Neural progenitor cell (in vitro differentiated cells): Measurements from ENCODE around the gene DEFB119. TPM values are rescaled to one million over a fixed set of nuclear protein-coding genes. Genes with fewer than 3 reads are reported as not detected.

Experiments used
- DNase-seq: peaks from one replicate; pipeline ENCODE4 v3.0.0-alpha.2; 2016; ENCODE audit warnings: low spot score
- H2AFZ ChIP-seq: fragments of 200-600 bp; sonication (generic); replicated peaks from 2 replicates; pipeline ENCODE4 v1.6.1; 2016; ENCODE audit warnings: antibody characterized with exemption
- H3F3A ChIP-seq: fragments of 200-600 bp; sonication (generic); 2 replicates; pipeline ENCODE4 v1.6.1; 2016; ENCODE audit warnings: antibody characterized with exemption, low read depth
- H3K27ac ChIP-seq: fragments of 200-600 bp; sonication (generic); 2 replicates; pipeline ENCODE4 v1.5.1; 2016; ENCODE audit warnings: mild to moderate bottlenecking
- H3K27me3 ChIP-seq: fragments of 200-600 bp; sonication (generic); 2 replicates; pipeline ENCODE4 v1.6.1; 2016; ENCODE audit warnings: mild to moderate bottlenecking, moderate library complexity
- H3K36me3 ChIP-seq: fragments of 200-600 bp; sonication (generic); 2 replicates; pipeline ENCODE4 v1.5.1; 2016
- H3K4me1 ChIP-seq: fragments of 200-600 bp; sonication (generic); 2 replicates; pipeline ENCODE4 v1.6.1; 2016; ENCODE audit warnings: mixed run types
- H3K4me2 ChIP-seq: fragments of 200-600 bp; sonication (generic); 2 replicates; pipeline ENCODE4 v1.6.1; 2016
- H3K4me3 ChIP-seq: fragments of 200-600 bp; sonication (generic); 2 replicates; pipeline ENCODE4 v1.5.1; 2016
- H3K79me2 ChIP-seq: fragments of 200-600 bp; sonication (generic); 2 replicates; pipeline ENCODE4 v1.6.1; 2016; ENCODE audit warnings: low read depth
- H3K9ac ChIP-seq: fragments of 200-600 bp; sonication (generic); 2 replicates; pipeline ENCODE4 v1.6.1; 2016
- H3K9me3 ChIP-seq: fragments of 200-600 bp; sonication (generic); 2 replicates; pipeline ENCODE4 v1.5.1; 2016; ENCODE audit warnings: low read depth
- H4K20me1 ChIP-seq: fragments of 200-600 bp; sonication (generic); 2 replicates; pipeline ENCODE4 v1.6.1; 2016; ENCODE audit warnings: low read depth
- H3K27ac Mint-ChIP-seq: 3 replicates; pipeline ENCODE4 v1.8.0; 2021; ENCODE audit warnings: mixed read lengths
- H3K27me3 Mint-ChIP-seq: 2 replicates; pipeline ENCODE4 v1.8.0; 2022; ENCODE audit warnings: low read depth, mild to moderate bottlenecking, inconsistent platforms, moderate library complexity, mixed read lengths; ENCODE audit not compliant: insufficient read depth
- H3K36me3 Mint-ChIP-seq: 3 replicates; pipeline ENCODE4 v1.8.0; 2021; ENCODE audit warnings: mixed read lengths
- H3K4me1 Mint-ChIP-seq: 3 replicates; pipeline ENCODE4 v1.8.0; 2021; ENCODE audit warnings: mixed read lengths
- H3K4me3 Mint-ChIP-seq: 3 replicates; pipeline ENCODE4 v1.8.0; 2021; ENCODE audit warnings: mild to moderate bottlenecking, moderate library complexity, mixed read lengths
- H3K9me3 Mint-ChIP-seq: 3 replicates; pipeline ENCODE4 v1.8.0; 2020; ENCODE audit warnings: mixed read lengths
- CTCF ChIP-seq: fragments of 200-600 bp; sonication (generic); IDR thresholded peaks from 2 replicates; pipeline ENCODE4 v1.5.1; 2017; ENCODE audit warnings: antibody characterized with exemption, mild to moderate bottlenecking
- EZH2 ChIP-seq: fragments of 200-600 bp; sonication (generic); IDR thresholded peaks from 2 replicates; pipeline ENCODE4 v1.6.1; 2017; ENCODE audit warnings: antibody characterized with exemption, mild to moderate bottlenecking, moderate library complexity
- EZH2phosphoT487 ChIP-seq: fragments of 200-600 bp; sonication (generic); IDR thresholded peaks from 2 replicates; pipeline ENCODE4 v1.6.1; 2017; ENCODE audit warnings: antibody characterized with exemption
- small RNA-seq: library from RNA; depleted of rRNA; stranded (forward); fragments of <200 nt; gene quantifications from one replicate; pipeline ENCODE3, GENCODE V24; 2015
- total RNA-seq: library from RNA; depleted of rRNA; stranded (reverse); fragments of >200 nt; gene quantifications from 2 replicates; pipeline ENCODE4 v1.2.3, GENCODE V29; 2015; ENCODE audit warnings: low replicate concordance

Gene DEFB119
- total RNA-seq, 1 donor from 2014 or later, result not detected

GRCh38 chr20:31341470-31341869 is 48.9 kb downstream of the DEFB119 start:
- Histone ChIP-seq H3K4me1 (no peaks in the 10 kb centered on the region), H2AFZ (no peak overlapping the region), H3K4me2 (no peak overlapping the region), H3K36me3 (no peaks in the 10 kb centered on the region), H3K79me2 (no peaks in the 10 kb centered on the region), H3K27me3 (no peaks in the 10 kb centered on the region), H3K4me3 (no peak overlapping the region), H3K27ac (no peak overlapping the region), H3K9ac (no peak overlapping the region), H4K20me1 (no peaks in the 10 kb centered on the region), H3K9me3 (peaks cover 14% of the 10 kb centered on the region), H3F3A (no peaks in the 10 kb centered on the region)
- Mint-ChIP-seq H3K27ac (no peak overlapping the region), H3K4me3 (no peak overlapping the region), H3K9me3 (peaks cover 4% of the 10 kb centered on the region), H3K36me3 (no peaks in the 10 kb centered on the region), H3K27me3 (no peaks in the 10 kb centered on the region), H3K4me1 (no peaks in the 10 kb centered on the region)
- TF ChIP-seq EZH2, result no peak
- TF ChIP-seq CTCF, result no peak
- TF ChIP-seq EZH2phosphoT487, result no peak
- no peak for DNase-seq

GRCh38 chr20:31330893-31331292 is 59.5 kb downstream of the DEFB119 start:
- Mint-ChIP-seq H3K4me3 (no peak overlapping the region), H3K27me3 (peaks cover 2% of the 10 kb centered on the region), H3K4me1 (no peaks in the 10 kb centered on the region)

More at GRCh38 chr20:31330893-31331292, 59.5 kb downstream of the DEFB119 start:
- peaks cover 9% of the 10 kb centered on the region for H3K9me3 Mint-ChIP-seq
- no peak overlapping the region for H3K4me3 ChIP-seq
- H3K27ac ChIP-seq, result no peak overlapping the region
- H3K27ac Mint-ChIP-seq, result no peak overlapping the region
- H3K36me3 ChIP-seq, result no peaks in the 10 kb centered on the region
- H2AFZ ChIP-seq, result no peak overlapping the region
- H3K36me3 Mint-ChIP-seq, result no peaks in the 10 kb centered on the region
- no peaks in the 10 kb centered on the region for H3F3A ChIP-seq
- no peaks in the 10 kb centered on the region for H3K79me2 ChIP-seq
- H3K9ac ChIP-seq, result no peak overlapping the region
- H3K4me2 ChIP-seq, result no peak overlapping the region
- H3K27me3 ChIP-seq, result no peaks in the 10 kb centered on the region
- TF ChIP-seq CTCF (no peak), EZH2 (no peak), EZH2phosphoT487 (no peak)
- H4K20me1 ChIP-seq, result no peaks in the 10 kb centered on the region
- DNase-seq, result no peak
- H3K9me3 ChIP-seq, result peaks cover 17% of the 10 kb centered on the region
- no peaks in the 10 kb centered on the region for H3K4me1 ChIP-seq

Small RNAs within 50 kb of the gene (small RNA-seq; reads per million reads assigned to genes)
- not detected for gene DEFB117
- not detected for gene RF00561
- not detected for gene RNA5SP480

Other genes with a start within 250 kb of the DEFB119 start
- not detected in 2 replicates for gene DEFB115, start 132.9 kb downstream of the DEFB119 start, total RNA-seq
- not detected in 2 replicates for gene DEFB116, start 82.0 kb downstream of the DEFB119 start, total RNA-seq
- not detected in 2 replicates for gene DEFB118, start 22.0 kb downstream of the DEFB119 start, total RNA-seq
- not detected in 2 replicates for gene DEFB121, start 15.6 kb upstream of the DEFB119 start, total RNA-seq
- not detected in 2 replicates for gene DEFB123, start 50.0 kb upstream of the DEFB119 start, total RNA-seq
- not detected in 2 replicates for gene DEFB124, start 84.5 kb upstream of the DEFB119 start, total RNA-seq
- gene REM1, start 84.7 kb upstream of the DEFB119 start, total RNA-seq, result not detected in 2 replicates
- gene HM13, start 123.9 kb upstream of the DEFB119 start, total RNA-seq, result 46.2 and 81.5 TPM in 2 replicates
- gene ID1, start 214.7 kb upstream of the DEFB119 start, total RNA-seq, result 80.8 and 133 TPM in 2 replicates
- gene COX4I2, start 247.3 kb upstream of the DEFB119 start, total RNA-seq, result not detected in 2 replicates